OCI-M1 (cell line): ENCODE data around the gene C5AR2.
"Not testable (repeated sequence)": the region's sequence is repeated elsewhere in the genome, so short reads cannot be mapped to it uniquely, and the experiment has no call there.

ENCODE experiments used
- DNase-seq: peaks from one replicate; lab custom pipeline; 2025; lab: John Stamatoyannopoulos, UW

The C5AR2 gene

GRCh38 chr19:47363758-47364531 lies 32.0 kb downstream of the C5AR2 start:
- no peak for DNase-seq

GRCh38 chr19:47365455-47365854 lies 33.5 kb downstream of the C5AR2 start:
- not testable (repeated sequence) for DNase-seq

- DNase-seq = no peak
These were observed 38.2 kb downstream of the C5AR2 start for GRCh38 chr19:47370045-47370611.

- DNase-seq = no peak
These were observed 39.3 kb downstream of the C5AR2 start for GRCh38 chr19:47371261-47371660.

- DNase-seq = no peak
These were observed 40.6 kb downstream of the C5AR2 start for GRCh38 chr19:47372603-47373002.

GRCh38 chr19:47373246-47374240 lies 41.6 kb downstream of the C5AR2 start:
- DNase-seq = no peak

GRCh38 chr19:47374876-47375693 lies 43.1 kb downstream of the C5AR2 start:
- DNase-seq = no peak

GRCh38 chr19:47375694-47376588 lies 44.0 kb downstream of the C5AR2 start:
- no peak for DNase-seq

- DNase-seq = no peak
These were observed 44.7 kb downstream of the C5AR2 start for GRCh38 chr19:47376589-47377144.

- DNase-seq = no peak
These were observed 45.3 kb downstream of the C5AR2 start for GRCh38 chr19:47377208-47377701.

- DNase-seq = no peak
These were observed 45.8 kb downstream of the C5AR2 start for GRCh38 chr19:47377801-47378200.

- DNase-seq = no peak
These were observed 46.3 kb downstream of the C5AR2 start for GRCh38 chr19:47378246-47378645.

- DNase-seq = no peak
These were observed 47.5 kb downstream of the C5AR2 start for GRCh38 chr19:47379381-47379938.

GRCh38 chr19:47380559-47380958 lies 48.6 kb downstream of the C5AR2 start:
- no peak for DNase-seq

GRCh38 chr19:47381121-47381520 lies 49.1 kb downstream of the C5AR2 start:
- no peak for DNase-seq

GRCh38 chr19:47381653-47382279 lies 49.8 kb downstream of the C5AR2 start:
- no peak for DNase-seq

GRCh38 chr19:47383890-47384289 lies 51.9 kb downstream of the C5AR2 start:
- not testable (repeated sequence) for DNase-seq

- DNase-seq = not testable (repeated sequence)
These were observed 52.6 kb downstream of the C5AR2 start for GRCh38 chr19:47384533-47384932.

GRCh38 chr19:47386582-47386981 lies 54.6 kb downstream of the C5AR2 start:
- DNase-seq = not testable (repeated sequence)
